ENCODE measurements around the gene HECTD2. TPM values are rescaled to one million over a fixed set of nuclear protein-coding genes. Genes with fewer than 3 reads are reported as not detected.

HECTD2 gene
- total and polyA plus RNA-seq, 2 of the 8 experiments (the other 6 are each of a cell fraction or from before 2014, with no cell fraction given) = 5.7 to 11.9 TPM

GRCh38 chr10:91474009-91474408 is 63.9 kb downstream of the HECTD2 start:
- Histone ChIP-seq H4K20me1 (replicated peaks in 1 of 2; ENCODE audit: control insufficient read depth in 1 of 2, insufficient read depth in 2 of 2, low read length in 2 of 2) (no peaks in the 10 kb centered on the region), H3K4me3 (ENCODE audit: extremely low read depth in 1 of 4, insufficient read depth in 2 of 4, low read depth in 3 of 4, low read length in 4 of 4) (no peak overlapping the region), H3K9ac (replicated peaks in 1 of 4; ENCODE audit: extremely low read depth in 1 of 4, low read depth in 3 of 4, low read length in 3 of 4) (no peak overlapping the region), H2BK12ac (ENCODE audit: low read depth, low read length) (no peak overlapping the region), H2BK20ac (ENCODE audit: low read length) (no peak overlapping the region), H4K8ac (ENCODE audit: extremely low read depth, insufficient read depth, low read length) (no peak overlapping the region), H4K91ac (replicated peaks; ENCODE audit: insufficient read length, low read length) (no peak overlapping the region), H2BK5ac (ENCODE audit: low read depth, low read length) (no peak overlapping the region), H2BK120ac (replicated peaks; ENCODE audit: low read depth, low read length) (no peak overlapping the region), H4K5ac (ENCODE audit: insufficient read length, low read depth, low read length) (no peak overlapping the region), H2AFZ (ENCODE audit: low read length) (no peak overlapping the region), H3K4me2 (ENCODE audit: insufficient read depth in 1 of 2, low read depth in 2 of 2, low read length in 2 of 2) (no peak overlapping the region), H2BK15ac (ENCODE audit: low read length) (no peak overlapping the region), H3K18ac (ENCODE audit: extremely low read depth, low read length) (no peak overlapping the region), H3K23me2 (ENCODE audit: low read depth, low read length) (no peaks in the 10 kb centered on the region), H3K4me1 (replicated peaks in 1 of 4; ENCODE audit: control insufficient read depth in 3 of 4, insufficient read depth in 4 of 4, low read length in 3 of 4) (no peaks in the 10 kb centered on the region), H3K14ac (ENCODE audit: insufficient read length) (no peak overlapping the region), H3K79me1 (ENCODE audit: low read depth, low read length) (no peaks in the 10 kb centered on the region), H3K79me2 (ENCODE audit: control insufficient read depth in 1 of 2, insufficient read depth in 2 of 2, low read length in 2 of 2) (no peaks in the 10 kb centered on the region), H3K27ac (ENCODE audit: low read depth, low read length) (no peak overlapping the region), H3K4ac (replicated peaks; ENCODE audit: insufficient read length, low read depth, low read length) (no peak overlapping the region), H3K9me3 (ENCODE audit: insufficient read depth in 2 of 2, low read depth in 1 of 2, low read length in 1 of 2) (peaks cover 0 to 2% of the 10 kb centered on the region in 2 experiments; a peak in 1 of 4 replicates), H3K27me3 (replicated peaks in 1 of 4; ENCODE audit: control insufficient read depth in 3 of 4, extremely low read depth in 1 of 4, insufficient read depth in 3 of 4, low read length in 3 of 4) (no peaks in the 10 kb centered on the region), H2AK5ac (ENCODE audit: low read depth, low read length) (no peak overlapping the region), H3K56ac (replicated peaks; ENCODE audit: insufficient read length, low read depth, low read length) (no peak overlapping the region), H3K23ac (ENCODE audit: insufficient read length) (no peak overlapping the region), H3K36me3 (ENCODE audit: control insufficient read depth in 2 of 4, insufficient read depth in 4 of 4, low read length in 3 of 4) (no peaks in the 10 kb centered on the region)
- no peak for TF ChIP-seq RNF2 (IDR thresholded peaks at IDR 0.05; ENCODE audit: borderline replicate concordance, low read depth, low read length, missing control alignments, poor library complexity, severe bottlenecking)
- TF ChIP-seq TAF1 (IDR thresholded peaks at IDR 0.05; ENCODE audit: low read depth, low read length) = no peak
- TF ChIP-seq EZH2 (IDR thresholded peaks at IDR 0.05; ENCODE audit: low read depth, low read length, severe bottlenecking) = no peak
- ChIA-PET CTCF (ENCODE audit: partially characterized antibody) (interaction anchor here (1.1 kb wide), 1 partner anchor 30 kb away, joined by 3 read pairs; no protein-coding TSS in a partner anchor), POLR2A (ENCODE audit: partially characterized antibody) (no interaction called here)
- DNase-seq (ENCODE audit: low read depth in 1 of 2, low spot score in 2 of 2) = no peak
- no peak for FAIRE-seq
- WGBS, 2 experiments (ENCODE audit: extremely low coverage in 1 of 2, insufficient coverage in 1 of 2, insufficient read length in 1 of 2, insufficient replicate concordance in 2 of 2, low coverage in 1 of 2, low lambda C conversion rate in 2 of 2, missing lambda C conversion rate in 1 of 2) = 92% methylated on average over 1 of the region's 1 CpG; no CpG with 5 or more reads in 1 of the 2 experiments

All from H1 (cell line).